IgD-negative memory B cell (primary cell): ENCODE data around the gene ADARB2. TPM values are rescaled to one million over a fixed set of nuclear protein-coding genes. Genes with fewer than 3 reads are reported as not detected.
"Not testable (repeated sequence)": the region's sequence is repeated elsewhere in the genome, so short reads cannot be mapped to it uniquely, and the experiment has no call there.

Source experiments
- H3K27ac Mint-ChIP-seq, 3 donors: one replicate each; pipeline ENCODE4 v1.8.0; 2020 to 2022; ENCODE audit warnings: mild to moderate bottlenecking in 3 of 3, mixed read lengths in 3 of 3, moderate library complexity in 1 of 3
- H3K27me3 Mint-ChIP-seq: one replicate; pipeline ENCODE4 v1.8.0; 2021; ENCODE audit warnings: mixed read lengths
- H3K36me3 Mint-ChIP-seq: one replicate; pipeline ENCODE4 v1.8.0; 2020; ENCODE audit warnings: mild to moderate bottlenecking, mixed read lengths
- H3K4me1 Mint-ChIP-seq, 3 donors: one replicate each; pipeline ENCODE4 v1.8.0; 2020 to 2022; ENCODE audit warnings: mixed read lengths in 3 of 3, mild to moderate bottlenecking in 1 of 3
- H3K4me3 Mint-ChIP-seq, 4 donors: one replicate each; pipeline ENCODE4 v1.8.0; 2020 to 2022; ENCODE audit warnings: mild to moderate bottlenecking in 4 of 4, mixed read lengths in 4 of 4, moderate library complexity in 3 of 4
- H3K9me3 Mint-ChIP-seq, 3 donors: one replicate each; pipeline ENCODE4 v1.8.0; 2020 to 2021; ENCODE audit warnings: mixed read lengths in 3 of 3, mild to moderate bottlenecking in 1 of 3
- polyA plus RNA-seq: library from polyadenylated mRNA; unstranded; fragments of 300-500 nt; fragmentation: Illumina TruSeq; gene quantifications from one replicate; pipeline ENCODE4 v1.2.3, GENCODE V29; 2021

Gene ADARB2
- polyA plus RNA-seq, 1 donor from 2014 or later: not detected

- H3K27ac Mint-ChIP-seq: no peak overlapping the region
- H3K36me3 Mint-ChIP-seq: peaks cover 1% of the 10 kb centered on the region
- H3K9me3 Mint-ChIP-seq: no peaks in the 10 kb centered on the region
- H3K4me1 Mint-ChIP-seq: no peaks in the 10 kb centered on the region
- H3K27me3 Mint-ChIP-seq: peaks cover 4% of the 10 kb centered on the region
- H3K4me3 Mint-ChIP-seq: no peak overlapping the region
Measured at GRCh38 chr10:1230138-1230537, 507.2 kb downstream of the ADARB2 start.

GRCh38 chr10:1229574-1229973 is 507.8 kb downstream of the ADARB2 start:
- Mint-ChIP-seq H3K4me1 (no peaks in the 10 kb centered on the region), H3K4me3 (peak overlapping the region in 1 of 4 donors; percentile 3), H3K9me3 (peaks cover 0 to under 1% (median 0%) of the 10 kb centered on the region in 3 donors), H3K36me3 (peaks cover 1% of the 10 kb centered on the region), H3K27me3 (peaks cover 4% of the 10 kb centered on the region), H3K27ac (no peak overlapping the region)

- Mint-ChIP-seq H3K27me3 (peaks cover 3% of the 10 kb centered on the region), H3K4me3 (no peak overlapping the region), H3K36me3 (peaks cover 1% of the 10 kb centered on the region), H3K4me1 (no peaks in the 10 kb centered on the region), H3K9me3 (peaks cover 0 to 2% (median 0%) of the 10 kb centered on the region in 3 donors), H3K27ac (no peak overlapping the region)
Measured at GRCh38 chr10:1229116-1229515, 508.2 kb downstream of the ADARB2 start.

- no peak overlapping the region for H3K4me3 Mint-ChIP-seq
- no peaks in the 10 kb centered on the region for H3K4me1 Mint-ChIP-seq
- H3K27ac Mint-ChIP-seq: no peak overlapping the region
- H3K36me3 Mint-ChIP-seq: peaks cover under 1% of the 10 kb centered on the region
- peaks cover 1% of the 10 kb centered on the region for H3K27me3 Mint-ChIP-seq
- peaks cover 0 to 2% (median 1%) of the 10 kb centered on the region in 3 donors for H3K9me3 Mint-ChIP-seq
Measured at GRCh38 chr10:1228467-1228975, 508.8 kb downstream of the ADARB2 start.

GRCh38 chr10:1227510-1228402 is 509.6 kb downstream of the ADARB2 start:
- H3K4me3 Mint-ChIP-seq: no peak overlapping the region

GRCh38 chr10:1226907-1227306 is 510.4 kb downstream of the ADARB2 start:
- H3K4me1 Mint-ChIP-seq, H3K4me3 Mint-ChIP-seq, H3K27me3 Mint-ChIP-seq, H3K36me3 Mint-ChIP-seq, H3K27ac Mint-ChIP-seq, H3K9me3 Mint-ChIP-seq: not testable (repeated sequence)

More at GRCh38 chr10:1227510-1228402, 509.6 kb downstream of the ADARB2 start:
- no peak overlapping the region for H3K27ac Mint-ChIP-seq
- peaks cover 0 to 2% (median 2%) of the 10 kb centered on the region in 3 donors for H3K9me3 Mint-ChIP-seq
- peaks cover 1% of the 10 kb centered on the region for H3K27me3 Mint-ChIP-seq
- H3K36me3 Mint-ChIP-seq: no peaks in the 10 kb centered on the region
- H3K4me1 Mint-ChIP-seq: no peaks in the 10 kb centered on the region

GRCh38 chr10:1219874-1220273 is 517.5 kb downstream of the ADARB2 start:
- H3K36me3 Mint-ChIP-seq, H3K27ac Mint-ChIP-seq, H3K9me3 Mint-ChIP-seq, H3K4me1 Mint-ChIP-seq, H3K27me3 Mint-ChIP-seq, H3K4me3 Mint-ChIP-seq: not testable (repeated sequence)

GRCh38 chr10:1217661-1218060 is 519.7 kb downstream of the ADARB2 start:
- Mint-ChIP-seq H3K27me3 (peaks cover 4% of the 10 kb centered on the region), H3K9me3 (no peaks in the 10 kb centered on the region), H3K4me1 (no peaks in the 10 kb centered on the region), H3K36me3 (no peaks in the 10 kb centered on the region), H3K27ac (no peak overlapping the region), H3K4me3 (no peak overlapping the region)

GRCh38 chr10:1217237-1217587 is 520.1 kb downstream of the ADARB2 start:
- Mint-ChIP-seq H3K4me1 (no peaks in the 10 kb centered on the region), H3K27ac (no peak overlapping the region), H3K27me3 (peaks cover 4% of the 10 kb centered on the region), H3K4me3 (no peak overlapping the region), H3K9me3 (no peaks in the 10 kb centered on the region), H3K36me3 (no peaks in the 10 kb centered on the region)

- no peak overlapping the region for H3K27ac Mint-ChIP-seq
- H3K4me3 Mint-ChIP-seq: no peak overlapping the region
- H3K9me3 Mint-ChIP-seq: peaks cover 0 to 2% (median 0%) of the 10 kb centered on the region in 3 donors
- H3K4me1 Mint-ChIP-seq: no peaks in the 10 kb centered on the region
- H3K27me3 Mint-ChIP-seq: peaks cover 4% of the 10 kb centered on the region
- H3K36me3 Mint-ChIP-seq: no peaks in the 10 kb centered on the region
Measured at GRCh38 chr10:1216574-1217236, 520.6 kb downstream of the ADARB2 start.

GRCh38 chr10:1215862-1216573 is 521.3 kb downstream of the ADARB2 start:
- Mint-ChIP-seq H3K4me1 (no peaks in the 10 kb centered on the region), H3K4me3 (peak overlapping the region in 1 of 4 donors; percentile 52), H3K9me3 (peaks cover 0 to 2% (median 0%) of the 10 kb centered on the region in 3 donors), H3K27ac (no peak overlapping the region), H3K27me3 (peaks cover 4% of the 10 kb centered on the region), H3K36me3 (no peaks in the 10 kb centered on the region)

GRCh38 chr10:1214882-1215540 is 522.3 kb downstream of the ADARB2 start:
- Mint-ChIP-seq H3K9me3 (peaks cover 0 to 2% (median 0%) of the 10 kb centered on the region in 3 donors), H3K4me3 (no peak overlapping the region), H3K27ac (no peak overlapping the region), H3K36me3 (no peaks in the 10 kb centered on the region), H3K27me3 (peaks cover 4% of the 10 kb centered on the region), H3K4me1 (no peaks in the 10 kb centered on the region)

- no peaks in the 10 kb centered on the region for H3K36me3 Mint-ChIP-seq
- peaks cover 0 to 2% (median 0%) of the 10 kb centered on the region in 3 donors for H3K9me3 Mint-ChIP-seq
- peaks cover 4% of the 10 kb centered on the region for H3K27me3 Mint-ChIP-seq
- H3K4me3 Mint-ChIP-seq: no peak overlapping the region
- H3K27ac Mint-ChIP-seq: no peak overlapping the region
- no peaks in the 10 kb centered on the region for H3K4me1 Mint-ChIP-seq
Measured at GRCh38 chr10:1214071-1214675, 523.2 kb downstream of the ADARB2 start.
